ENCODE data around the gene NOLC1.

Gene NOLC1

DNA sequence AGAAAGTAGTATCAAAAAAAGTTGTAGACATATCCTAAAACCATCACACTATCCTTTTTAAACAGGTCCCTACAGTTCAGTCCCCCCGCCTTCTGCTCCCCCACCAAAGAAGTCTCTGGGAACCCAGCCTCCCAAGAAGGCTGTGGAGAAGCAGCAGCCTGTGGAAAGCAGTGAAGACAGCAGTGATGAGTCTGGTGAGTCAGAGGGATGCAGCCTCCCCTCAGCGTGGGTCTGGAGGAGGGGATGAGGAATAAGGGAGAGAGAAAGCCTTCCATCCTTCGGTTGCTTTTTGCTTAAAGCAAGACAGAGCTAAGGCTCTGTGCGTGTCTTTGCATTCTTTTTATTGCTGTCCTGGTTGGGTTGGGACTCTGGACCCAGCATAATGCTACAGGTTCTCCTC lies 7.6 kb downstream of the NOLC1 start:
- H3K27ac ChIP-seq: peak overlapping the region; percentile 94
- TF ChIP-seq, protein P1, sequence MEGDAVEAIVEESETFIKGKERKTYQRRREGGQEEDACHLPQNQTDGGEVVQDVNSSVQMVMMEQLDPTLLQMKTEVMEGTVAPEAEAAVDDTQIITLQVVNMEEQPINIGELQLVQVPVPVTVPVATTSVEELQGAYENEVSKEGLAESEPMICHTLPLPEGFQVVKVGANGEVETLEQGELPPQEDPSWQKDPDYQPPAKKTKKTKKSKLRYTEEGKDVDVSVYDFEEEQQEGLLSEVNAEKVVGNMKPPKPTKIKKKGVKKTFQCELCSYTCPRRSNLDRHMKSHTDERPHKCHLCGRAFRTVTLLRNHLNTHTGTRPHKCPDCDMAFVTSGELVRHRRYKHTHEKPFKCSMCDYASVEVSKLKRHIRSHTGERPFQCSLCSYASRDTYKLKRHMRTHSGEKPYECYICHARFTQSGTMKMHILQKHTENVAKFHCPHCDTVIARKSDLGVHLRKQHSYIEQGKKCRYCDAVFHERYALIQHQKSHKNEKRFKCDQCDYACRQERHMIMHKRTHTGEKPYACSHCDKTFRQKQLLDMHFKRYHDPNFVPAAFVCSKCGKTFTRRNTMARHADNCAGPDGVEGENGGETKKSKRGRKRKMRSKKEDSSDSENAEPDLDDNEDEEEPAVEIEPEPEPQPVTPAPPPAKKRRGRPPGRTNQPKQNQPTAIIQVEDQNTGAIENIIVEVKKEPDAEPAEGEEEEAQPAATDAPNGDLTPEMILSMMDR (conservative IDR thresholded peaks at IDR 0.05): no peak

- H3K27ac ChIP-seq: peak overlapping the region; percentile 18; the same call in 1 of the 2 replicates
- TF ChIP-seq, protein P1 (conservative IDR thresholded peaks at IDR 0.05): no peak
Observed at GRCh38 chr10:102163342-102163989, 11.3 kb downstream of the NOLC1 start.

DNA sequence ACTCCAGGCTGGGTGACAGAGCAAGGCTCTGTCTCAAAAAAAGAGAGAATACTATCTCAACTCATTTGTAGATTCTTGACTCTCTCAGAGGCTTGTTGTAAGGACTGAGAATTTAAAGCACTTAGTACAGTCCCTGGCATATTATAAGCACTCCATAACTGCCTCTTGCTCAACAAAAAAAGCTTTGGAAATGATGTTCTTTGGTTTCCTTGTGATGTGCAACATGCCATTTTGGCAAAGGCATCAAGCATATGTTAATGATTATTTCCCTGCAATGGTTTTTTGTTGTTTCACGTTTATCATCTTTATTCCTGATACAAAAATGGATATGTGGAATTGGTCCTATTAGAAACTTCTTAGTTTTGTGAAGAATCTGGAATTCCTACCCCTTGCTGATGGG lies 15.7 kb downstream of the NOLC1 start:
- H3K27ac ChIP-seq: no peak overlapping the region
- TF ChIP-seq, protein P1 (conservative IDR thresholded peaks at IDR 0.05): no peak

DNA sequence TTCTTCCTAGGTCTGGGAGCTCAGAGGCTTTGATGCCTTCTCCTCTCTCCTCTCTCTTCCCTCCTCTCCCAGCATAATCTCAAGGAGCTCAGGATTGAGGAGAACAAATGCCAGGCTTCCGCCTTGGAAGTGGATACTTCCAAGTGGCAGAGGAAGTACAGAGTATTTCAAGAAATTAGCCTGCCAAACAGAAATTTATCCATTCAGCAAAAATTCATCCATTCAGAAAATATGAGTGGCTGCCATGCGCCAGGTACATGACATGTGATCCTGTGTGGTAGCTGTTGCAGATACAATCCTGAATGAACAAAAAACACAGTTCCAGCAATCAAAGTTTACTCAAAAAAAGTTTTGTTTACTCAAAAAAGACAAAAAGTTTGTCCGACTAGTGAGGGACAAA lies 18.4 kb downstream of the NOLC1 start:
- TF ChIP-seq, protein P1 (conservative IDR thresholded peaks at IDR 0.05): no peak
- H3K27ac ChIP-seq: no peak overlapping the region

DNA sequence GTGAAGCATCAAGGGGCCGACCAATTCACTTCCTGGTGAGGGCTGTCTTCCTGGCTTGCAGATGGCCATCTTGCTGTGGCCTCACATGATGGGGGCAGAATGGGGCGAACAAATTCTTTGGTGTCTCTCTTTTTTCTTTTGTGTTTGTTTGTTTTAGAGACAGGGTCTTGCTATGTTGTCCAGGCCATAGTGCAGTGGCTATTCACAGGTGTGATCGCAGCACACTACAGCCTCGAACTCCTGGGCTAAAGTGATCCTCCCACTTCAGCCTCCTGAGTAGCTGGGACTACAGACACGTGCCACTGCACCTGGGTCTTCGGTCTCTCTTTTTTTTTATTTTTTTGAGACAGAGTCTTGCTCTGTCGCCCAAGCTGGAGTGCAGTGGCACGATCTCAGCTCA lies 20.1 kb downstream of the NOLC1 start:
- H3K27ac ChIP-seq: no peak overlapping the region
- TF ChIP-seq, protein P1 (conservative IDR thresholded peaks at IDR 0.05): no peak

DNA sequence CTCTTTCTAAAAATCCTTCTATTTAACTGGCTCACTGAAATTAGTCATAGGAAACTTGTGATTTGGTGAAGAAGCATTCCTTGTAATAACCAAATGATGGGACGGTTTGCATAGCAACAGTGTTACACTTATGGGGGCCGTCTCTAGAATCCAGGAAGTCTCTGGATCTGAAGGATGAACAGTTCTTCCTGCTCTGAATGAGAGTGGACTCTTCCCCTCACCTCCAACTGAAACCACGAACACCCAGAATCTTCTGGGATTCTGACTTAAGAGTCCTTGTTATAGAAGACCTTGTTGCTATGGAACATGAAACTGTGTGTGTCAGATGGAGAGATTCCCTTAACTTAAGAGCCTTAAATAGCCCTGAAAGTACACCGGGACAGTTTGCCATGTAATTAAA lies 23.2 kb downstream of the NOLC1 start:
- TF ChIP-seq, protein P1 (conservative IDR thresholded peaks at IDR 0.05): no peak
- H3K27ac ChIP-seq: no peak overlapping the region

DNA sequence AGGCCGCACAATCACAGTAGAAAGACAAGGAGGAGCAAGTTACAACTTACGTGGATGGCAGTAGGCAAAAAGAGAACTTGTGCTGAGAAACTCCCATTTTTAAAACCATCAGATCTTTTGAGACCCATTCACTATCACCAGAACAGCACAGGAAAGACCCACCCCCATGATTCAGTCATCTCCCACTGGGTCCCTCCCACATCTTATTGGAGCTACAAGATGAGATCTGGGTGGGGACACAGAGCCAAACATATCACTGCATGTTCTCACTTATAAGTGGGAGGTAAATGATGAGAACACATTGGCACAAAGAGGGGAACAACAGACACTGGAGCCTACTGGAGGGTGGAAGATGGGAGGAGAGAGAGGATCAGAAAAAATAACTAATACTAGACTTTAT lies 32.4 kb downstream of the NOLC1 start:
- TF ChIP-seq, protein P1 (conservative IDR thresholded peaks at IDR 0.05): no peak
- no peak overlapping the region for H3K27ac ChIP-seq
